Esophagus muscularis mucosa (tissue), 3 donors: ENCODE data around the gene RIN2.

Experiments
- POLR2AphosphoS5 ChIP-seq, 2 donors: sonication (generic); formaldehyde crosslinking; IDR thresholded peaks; one replicate each; pipeline ENCODE4 v1.6.1; 2017; ENCODE audit warnings: antibody characterized with exemption in 2 of 2
- TF ChIP-seq, protein P1 (sequence below), 3 experiments: fragments of 200-600 bp in 2 of 3; fragments of 450-650 bp in 1 of 3; sonication (generic) in 2 of 3; IDR thresholded peaks; one replicate each; pipeline ENCODE4 v1.5.1; 2017 to 2019; ENCODE audit warnings: antibody characterized with exemption in 3 of 3, mild to moderate bottlenecking in 2 of 3, moderate library complexity in 1 of 3

DNA sequence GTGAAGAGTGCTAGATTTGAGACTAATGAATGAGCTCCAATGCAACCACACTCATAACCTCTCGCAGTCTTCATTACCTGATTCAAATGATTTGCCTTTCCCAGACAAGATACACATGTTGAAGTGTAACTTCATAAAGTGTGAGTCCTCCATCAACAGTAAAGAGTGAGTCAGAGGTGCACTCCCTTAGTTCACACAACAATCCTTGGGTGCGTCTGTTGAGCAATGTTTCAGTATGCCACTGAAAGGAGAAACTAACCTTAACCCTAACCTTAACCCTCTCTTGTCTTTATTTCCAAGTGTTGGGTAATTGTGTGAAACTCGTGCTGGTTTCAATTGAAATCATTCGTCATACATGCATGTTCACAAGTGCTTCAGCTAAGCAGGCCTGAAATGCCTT is 21.0 kb upstream of the RIN2 start:
- peak; percentile 6 to 35 for TF ChIP-seq POLR2AphosphoS5 (IDR thresholded peaks at IDR 0.05)
- TF ChIP-seq, protein P1, sequence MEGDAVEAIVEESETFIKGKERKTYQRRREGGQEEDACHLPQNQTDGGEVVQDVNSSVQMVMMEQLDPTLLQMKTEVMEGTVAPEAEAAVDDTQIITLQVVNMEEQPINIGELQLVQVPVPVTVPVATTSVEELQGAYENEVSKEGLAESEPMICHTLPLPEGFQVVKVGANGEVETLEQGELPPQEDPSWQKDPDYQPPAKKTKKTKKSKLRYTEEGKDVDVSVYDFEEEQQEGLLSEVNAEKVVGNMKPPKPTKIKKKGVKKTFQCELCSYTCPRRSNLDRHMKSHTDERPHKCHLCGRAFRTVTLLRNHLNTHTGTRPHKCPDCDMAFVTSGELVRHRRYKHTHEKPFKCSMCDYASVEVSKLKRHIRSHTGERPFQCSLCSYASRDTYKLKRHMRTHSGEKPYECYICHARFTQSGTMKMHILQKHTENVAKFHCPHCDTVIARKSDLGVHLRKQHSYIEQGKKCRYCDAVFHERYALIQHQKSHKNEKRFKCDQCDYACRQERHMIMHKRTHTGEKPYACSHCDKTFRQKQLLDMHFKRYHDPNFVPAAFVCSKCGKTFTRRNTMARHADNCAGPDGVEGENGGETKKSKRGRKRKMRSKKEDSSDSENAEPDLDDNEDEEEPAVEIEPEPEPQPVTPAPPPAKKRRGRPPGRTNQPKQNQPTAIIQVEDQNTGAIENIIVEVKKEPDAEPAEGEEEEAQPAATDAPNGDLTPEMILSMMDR (IDR thresholded peaks at IDR 0.05): no peak
